WERI-Rb-1 (cell line): Measurements from ENCODE around the gene PTPN1.
A peak's percentile ranks its signal among the peaks of the same experiment; 100 is the strongest.

Source experiments
- DNase-seq: peaks from one replicate; pipeline ENCODE4 v3.0.0-alpha.2; 2020
- H3K27ac ChIP-seq: fragments of 250-450 bp; sonication (Bioruptor Pico); 2 replicates; pipeline ENCODE4 v1.5.1; 2020; ENCODE audit warnings: mild to moderate bottlenecking, moderate library complexity
- H3K27me3 ChIP-seq: fragments of 250-450 bp; sonication (Bioruptor Pico); 2 replicates; pipeline ENCODE4 v1.5.1; 2021; ENCODE audit warnings: mild to moderate bottlenecking, low read depth, moderate library complexity; ENCODE audit not compliant: insufficient read depth, severe bottlenecking
- H3K36me3 ChIP-seq: fragments of 250-450 bp; sonication (Bioruptor Pico); 2 replicates; pipeline ENCODE4 v1.5.1; 2020; ENCODE audit warnings: mild to moderate bottlenecking, moderate library complexity
- H3K4me3 ChIP-seq: 2 replicates; pipeline ENCODE4 v1.5.1; 2011; ENCODE audit warnings: low read depth, mild to moderate bottlenecking, control low read depth, low read length
- H3K9me3 ChIP-seq: fragments of 250-450 bp; sonication (Bioruptor Pico); 2 replicates; pipeline ENCODE4 v1.5.1; 2021; ENCODE audit warnings: mild to moderate bottlenecking, moderate library complexity; ENCODE audit not compliant: severe bottlenecking
- CTCF ChIP-seq: IDR thresholded peaks from 2 replicates; pipeline ENCODE4 v1.5.1; 2011; ENCODE audit warnings: low read depth, mild to moderate bottlenecking, control low read depth, inconsistent platforms, low read length

The PTPN1 gene

GRCh38 chr20:50560867-50561266, 50.7 kb downstream of the PTPN1 start:
- H3K36me3 ChIP-seq: peaks cover 23% of the 10 kb centered on the region
- no peaks in the 10 kb centered on the region for H3K27me3 ChIP-seq
- H3K9me3 ChIP-seq: no peaks in the 10 kb centered on the region
- no peak overlapping the region for H3K4me3 ChIP-seq
- no peak for DNase-seq
- no peak overlapping the region for H3K27ac ChIP-seq
- no peak for TF ChIP-seq CTCF

- no peaks in the 10 kb centered on the region for H3K27me3 ChIP-seq
- DNase-seq: no peak
- no peaks in the 10 kb centered on the region for H3K9me3 ChIP-seq
- peaks cover 24% of the 10 kb centered on the region for H3K36me3 ChIP-seq
- H3K27ac ChIP-seq: no peak overlapping the region
- H3K4me3 ChIP-seq: no peak overlapping the region
- TF ChIP-seq CTCF: no peak
Measured at GRCh38 chr20:50561379-50562078, 51.3 kb downstream of the PTPN1 start.

- H3K4me3 ChIP-seq: no peak overlapping the region
- peak; percentile 35 for DNase-seq
- TF ChIP-seq CTCF: no peak
- no peaks in the 10 kb centered on the region for H3K9me3 ChIP-seq
- peaks cover 24% of the 10 kb centered on the region for H3K36me3 ChIP-seq
- H3K27ac ChIP-seq: no peak overlapping the region
- H3K27me3 ChIP-seq: no peaks in the 10 kb centered on the region
Measured at GRCh38 chr20:50562262-50562701, 52.1 kb downstream of the PTPN1 start.

GRCh38 chr20:50563133-50563944, 53.2 kb downstream of the PTPN1 start:
- DNase-seq: no peak
- no peak for TF ChIP-seq CTCF
- no peak overlapping the region for H3K4me3 ChIP-seq
- no peaks in the 10 kb centered on the region for H3K27me3 ChIP-seq
- H3K36me3 ChIP-seq: peaks cover 32% of the 10 kb centered on the region
- H3K27ac ChIP-seq: no peak overlapping the region
- H3K9me3 ChIP-seq: no peaks in the 10 kb centered on the region

GRCh38 chr20:50565383-50565782, 55.2 kb downstream of the PTPN1 start:
- no peak for DNase-seq

More at GRCh38 chr20:50565383-50565782, 55.2 kb downstream of the PTPN1 start:
- TF ChIP-seq CTCF: no peak
- peaks cover 45% of the 10 kb centered on the region for H3K36me3 ChIP-seq
- H3K4me3 ChIP-seq: no peak overlapping the region
- no peaks in the 10 kb centered on the region for H3K9me3 ChIP-seq
- H3K27me3 ChIP-seq: no peaks in the 10 kb centered on the region
- no peak overlapping the region for H3K27ac ChIP-seq
